Transverse colon (tissue), 4 donors: ENCODE results near the gene HOXB2. TPM values are rescaled to one million over a fixed set of nuclear protein-coding genes. Genes with fewer than 3 reads are reported as not detected.

Experiments
- DNase-seq: peaks from one replicate; pipeline ENCODE4 v3.0.0-alpha.2; 2019
- H3K27ac ChIP-seq, 4 donors: fragments of 200-600 bp; sonication (generic); 2 replicates each; pipeline ENCODE4 v1.5.1; 2016 to 2018; ENCODE audit warnings: inconsistent platforms in 4 of 4
- H3K27me3 ChIP-seq: fragments of 200-600 bp; sonication (generic); 2 replicates; pipeline ENCODE4 v1.5.1; 2017; ENCODE audit warnings: inconsistent platforms
- H3K36me3 ChIP-seq, 4 donors: fragments of 200-600 bp; sonication (generic); 2 replicates each; pipeline ENCODE4 v1.5.1; 2017 to 2019; ENCODE audit warnings: inconsistent platforms in 4 of 4
- H3K4me1 ChIP-seq, 4 donors: fragments of 200-600 bp; sonication (generic); 2 replicates each; pipeline ENCODE4 v1.5.1; 2017 to 2020; ENCODE audit warnings: inconsistent platforms in 4 of 4
- H3K4me3 ChIP-seq, 4 donors: fragments of 200-600 bp; sonication (generic); 1 replicate in 1 of 4; 2 replicates in 3 of 4; pipeline versions ENCODE4 v1.5.1 to v1.6.1; 2017 to 2019; ENCODE audit warnings: inconsistent platforms in 4 of 4
- H3K9me3 ChIP-seq, 2 donors: fragments of 200-600 bp; sonication (generic); 2 replicates each; pipeline ENCODE4 v1.5.1; 2017 to 2019; ENCODE audit warnings: inconsistent platforms in 2 of 2
- CTCF ChIP-seq, 5 experiments: fragments of 200-600 bp in 3 of 5; fragments of 450-650 bp in 2 of 5; sonication (generic) in 3 of 5; IDR thresholded peaks; 1 replicate in 2 of 5; 2 replicates in 3 of 5; pipeline ENCODE4 v1.5.1; 2016 to 2017; ENCODE audit warnings: antibody characterized with exemption in 5 of 5, inconsistent platforms in 3 of 5, mild to moderate bottlenecking in 2 of 5, moderate library complexity in 1 of 5
- EP300 ChIP-seq: sonication (generic); formaldehyde crosslinking; IDR thresholded peaks from one replicate; pipeline ENCODE4 v1.6.1; 2017; ENCODE audit warnings: antibody characterized with exemption, low read depth
- POLR2A ChIP-seq: fragments of 450-650 bp; IDR thresholded peaks from one replicate; pipeline ENCODE4 v1.6.1; 2016; ENCODE audit warnings: antibody characterized with exemption, mild to moderate bottlenecking, moderate library complexity
- POLR2AphosphoS5 ChIP-seq, 3 donors: sonication (generic); formaldehyde crosslinking; IDR thresholded peaks; one replicate each; pipeline ENCODE4 v1.6.1; 2016; ENCODE audit warnings: antibody characterized with exemption in 3 of 3
- WGBS, 2 donors: methylation state at CpG; one replicate each; pipeline ENCODE4 v1.1.5; 2018; ENCODE audit warnings: low coverage in 1 of 2; 5-methylcytosine and 5-hydroxymethylcytosine counted together
- in situ Hi-C, 4 donors: fragments of 200-750 bp; cut with MboI; loops; one replicate each; pipeline versions ENCODE4 v1.15.0 to v1.15.1; 2017; ENCODE audit warnings: low sequenced_read_pairs in 3 of 4, low pct_ligation_motif_present in 1 of 4, low pct_unique_long_range_greater_than_20kb in 1 of 4
- intact Hi-C: fragments of 100-400 bp; cut with DNase I; formaldehyde crosslinking; loops from one replicate; pipeline ENCODE4 v1.15.1; 2023; ENCODE audit warnings: low total_unique reads
- total RNA-seq, 4 donors: library from RNA; depleted of rRNA; stranded (reverse); fragments of >200 nt; gene quantifications; one replicate each; pipeline ENCODE4 v1.1.0, GENCODE V29; 2016

Gene HOXB2
- total RNA-seq, 4 donors from 2014 or later, result 13.5 to 93.9 (median 13.8) TPM; not detected in 1

GRCh38 chr17:48528936-48529682 lies 15.8 kb downstream of the HOXB2 start:
- Histone ChIP-seq H3K27me3 (peaks cover 38% of the 10 kb centered on the region), H3K4me3 (no peak overlapping the region), H3K4me1 (peaks cover 0 to 8% (median 0%) of the 10 kb centered on the region in 4 donors), H3K36me3 (no peaks in the 10 kb centered on the region), H3K9me3 (no peaks in the 10 kb centered on the region), H3K27ac (no peak overlapping the region)
- no peak for DNase-seq
- TF ChIP-seq POLR2A (no peak), CTCF (IDR thresholded peaks at IDR 0.05) (no peak), EP300 (no peak), POLR2AphosphoS5 (IDR thresholded peaks at IDR 0.05) (no peak)
- 93% methylated on average over 11 of the region's 11 CpGs; no CpG with 5 or more reads in 1 of the 2 donors for WGBS, 2 donors
- intact Hi-C loops, result no loop called here
- in situ Hi-C loops, result no loop called here

- Histone ChIP-seq H3K36me3 (no peaks in the 10 kb centered on the region), H3K4me3 (no peak overlapping the region), H3K27ac (no peak overlapping the region), H3K27me3 (peaks cover 38% of the 10 kb centered on the region), H3K4me1 (peaks cover 0 to 9% (median 0%) of the 10 kb centered on the region in 4 donors), H3K9me3 (no peaks in the 10 kb centered on the region)
- no peak for TF ChIP-seq POLR2A
- no peak for TF ChIP-seq CTCF (IDR thresholded peaks at IDR 0.05)
- in situ Hi-C loops, result no loop called here
- no peak for DNase-seq
- intact Hi-C loops, result no loop called here
- WGBS, 2 donors, result 60 to 71% methylated on average over 3 to 7 of the region's 7 CpGs
Observed at GRCh38 chr17:48528153-48528935, 16.6 kb downstream of the HOXB2 start.

- 61 to 71% methylated on average over 13 to 14 of the region's 14 CpGs for WGBS, 2 donors
- intact Hi-C loops (no loop called here), in situ Hi-C loops (no loop called here)
- no peak overlapping the region for H3K27ac ChIP-seq
- no peak for DNase-seq
- H3K4me3 ChIP-seq, result no peak overlapping the region
- H3K4me1 ChIP-seq, result peaks cover 0 to 17% (median 3%) of the 10 kb centered on the region in 4 donors
- TF ChIP-seq POLR2AphosphoS5 (IDR thresholded peaks at IDR 0.05) (no peak), CTCF (IDR thresholded peaks at IDR 0.05) (no peak), EP300 (no peak), POLR2A (no peak)
- H3K9me3 ChIP-seq, result no peaks in the 10 kb centered on the region
- peaks cover 38% of the 10 kb centered on the region for H3K27me3 ChIP-seq
- no peaks in the 10 kb centered on the region for H3K36me3 ChIP-seq
Observed at GRCh38 chr17:48527547-48527932, 17.4 kb downstream of the HOXB2 start.

GRCh38 chr17:48526608-48527546 lies 18.0 kb downstream of the HOXB2 start:
- in situ Hi-C loops (no loop called here), intact Hi-C loops (no loop called here)
- H3K27ac ChIP-seq, result no peak overlapping the region
- TF ChIP-seq EP300 (no peak), POLR2A (no peak), POLR2AphosphoS5 (IDR thresholded peaks at IDR 0.05) (no peak), CTCF (IDR thresholded peaks at IDR 0.05) (no peak)
- no peak for DNase-seq
- no peaks in the 10 kb centered on the region for H3K36me3 ChIP-seq
- 47 to 50% methylated on average over 7 to 47 of the region's 59 CpGs for WGBS, 2 donors
- H3K9me3 ChIP-seq, result no peaks in the 10 kb centered on the region
- H3K4me1 ChIP-seq, result peaks cover 0 to 24% (median 6%) of the 10 kb centered on the region in 4 donors
- peaks cover 38% of the 10 kb centered on the region for H3K27me3 ChIP-seq
- H3K4me3 ChIP-seq, result peak overlapping the region in 1 of 4 donors; percentile 9
